Nephron progenitor cell (in vitro differentiated cells): ENCODE data around the gene NDP.

ENCODE experiments used
- DNase-seq: peaks from one replicate; pipeline ENCODE4 v3.0.0; 2021
- H3K27ac Mint-ChIP-seq: 2 replicates; pipeline ENCODE4 v1.8.0; 2021; ENCODE audit warnings: mild to moderate bottlenecking, moderate library complexity, mixed read lengths
- H3K27me3 Mint-ChIP-seq: 2 replicates; pipeline ENCODE4 v1.8.0; 2021; ENCODE audit warnings: mild to moderate bottlenecking, low read depth, mixed read lengths; ENCODE audit not compliant: poor library complexity
- H3K36me3 Mint-ChIP-seq: 2 replicates; pipeline ENCODE4 v1.8.0; 2021; ENCODE audit warnings: low read depth, mixed read lengths
- H3K4me1 Mint-ChIP-seq: 2 replicates; pipeline ENCODE4 v1.8.0; 2021; ENCODE audit warnings: mixed read lengths
- H3K4me3 Mint-ChIP-seq: 2 replicates; pipeline ENCODE4 v1.8.0; 2021; ENCODE audit warnings: mild to moderate bottlenecking, moderate library complexity, mixed read lengths
- H3K9me3 Mint-ChIP-seq: 2 replicates; pipeline ENCODE4 v1.8.0; 2021; ENCODE audit warnings: mild to moderate bottlenecking, moderate library complexity, mixed read lengths
- TF ChIP-seq, protein P1 (sequence below): fragments of 200-600 bp; sonication (generic); IDR thresholded peaks from 2 replicates; pipeline ENCODE4 v1.5.0; 2021; ENCODE audit warnings: antibody characterized with exemption

The NDP gene

GRCh38 chrX:44002567-44002966, 29.4 kb upstream of the NDP start:
- Mint-ChIP-seq H3K36me3 (no peaks in the 10 kb centered on the region), H3K27ac (no peak overlapping the region), H3K27me3 (peaks cover 2% of the 10 kb centered on the region), H3K4me1 (no peaks in the 10 kb centered on the region), H3K9me3 (peaks cover 23% of the 10 kb centered on the region), H3K4me3 (no peak overlapping the region)
- TF ChIP-seq, protein P1, sequence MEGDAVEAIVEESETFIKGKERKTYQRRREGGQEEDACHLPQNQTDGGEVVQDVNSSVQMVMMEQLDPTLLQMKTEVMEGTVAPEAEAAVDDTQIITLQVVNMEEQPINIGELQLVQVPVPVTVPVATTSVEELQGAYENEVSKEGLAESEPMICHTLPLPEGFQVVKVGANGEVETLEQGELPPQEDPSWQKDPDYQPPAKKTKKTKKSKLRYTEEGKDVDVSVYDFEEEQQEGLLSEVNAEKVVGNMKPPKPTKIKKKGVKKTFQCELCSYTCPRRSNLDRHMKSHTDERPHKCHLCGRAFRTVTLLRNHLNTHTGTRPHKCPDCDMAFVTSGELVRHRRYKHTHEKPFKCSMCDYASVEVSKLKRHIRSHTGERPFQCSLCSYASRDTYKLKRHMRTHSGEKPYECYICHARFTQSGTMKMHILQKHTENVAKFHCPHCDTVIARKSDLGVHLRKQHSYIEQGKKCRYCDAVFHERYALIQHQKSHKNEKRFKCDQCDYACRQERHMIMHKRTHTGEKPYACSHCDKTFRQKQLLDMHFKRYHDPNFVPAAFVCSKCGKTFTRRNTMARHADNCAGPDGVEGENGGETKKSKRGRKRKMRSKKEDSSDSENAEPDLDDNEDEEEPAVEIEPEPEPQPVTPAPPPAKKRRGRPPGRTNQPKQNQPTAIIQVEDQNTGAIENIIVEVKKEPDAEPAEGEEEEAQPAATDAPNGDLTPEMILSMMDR: no peak
- no peak for DNase-seq

- H3K4me1 Mint-ChIP-seq: no peaks in the 10 kb centered on the region
- H3K9me3 Mint-ChIP-seq: peaks cover 23% of the 10 kb centered on the region
- H3K4me3 Mint-ChIP-seq: no peak overlapping the region
- H3K27me3 Mint-ChIP-seq: peaks cover 11% of the 10 kb centered on the region
- DNase-seq: no peak
- TF ChIP-seq, protein P1: no peak
- H3K27ac Mint-ChIP-seq: no peak overlapping the region
- H3K36me3 Mint-ChIP-seq: no peaks in the 10 kb centered on the region
Observed at GRCh38 chrX:43998374-43998773, 25.2 kb upstream of the NDP start.

- no peak for DNase-seq
- TF ChIP-seq, protein P1: no peak
- H3K27ac Mint-ChIP-seq: no peak overlapping the region
- no peaks in the 10 kb centered on the region for H3K36me3 Mint-ChIP-seq
- peaks cover 22% of the 10 kb centered on the region for H3K9me3 Mint-ChIP-seq
- H3K27me3 Mint-ChIP-seq: peaks cover 11% of the 10 kb centered on the region
- no peaks in the 10 kb centered on the region for H3K4me1 Mint-ChIP-seq
- H3K4me3 Mint-ChIP-seq: no peak overlapping the region
Observed at GRCh38 chrX:43996491-43996890, 23.3 kb upstream of the NDP start.

- Mint-ChIP-seq H3K4me1 (no peaks in the 10 kb centered on the region), H3K36me3 (no peaks in the 10 kb centered on the region), H3K27me3 (no peaks in the 10 kb centered on the region), H3K9me3 (peaks cover 42% of the 10 kb centered on the region), H3K4me3 (no peak overlapping the region), H3K27ac (no peak overlapping the region)
- DNase-seq: no peak
- TF ChIP-seq, protein P1: no peak
Observed at GRCh38 chrX:43986083-43986482, 12.9 kb upstream of the NDP start.

DNA sequence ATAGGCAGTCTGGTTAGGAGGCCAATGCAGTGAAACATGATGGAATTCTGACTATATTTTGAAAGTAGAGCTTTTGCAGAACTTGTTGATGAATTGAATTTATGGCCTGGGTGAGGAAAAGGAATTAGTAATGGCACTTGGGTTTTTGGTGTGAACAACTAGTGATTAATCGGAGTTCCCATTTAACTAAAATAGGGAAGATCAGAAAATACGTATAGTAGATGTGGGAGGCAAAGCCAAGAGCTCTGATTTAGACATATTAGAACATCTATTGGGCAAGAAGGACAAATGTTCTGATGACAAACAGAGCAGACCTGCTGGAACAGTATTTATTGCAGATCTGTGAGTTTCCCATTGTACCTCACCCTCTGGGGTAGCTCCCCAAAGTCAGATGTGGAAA, 12.3 kb upstream of the NDP start:
- TF ChIP-seq, protein P1: no peak
- no peak overlapping the region for H3K27ac Mint-ChIP-seq
- H3K36me3 Mint-ChIP-seq: no peaks in the 10 kb centered on the region
- no peaks in the 10 kb centered on the region for H3K27me3 Mint-ChIP-seq
- H3K4me3 Mint-ChIP-seq: no peak overlapping the region
- peaks cover 44% of the 10 kb centered on the region for H3K9me3 Mint-ChIP-seq
- H3K4me1 Mint-ChIP-seq: no peaks in the 10 kb centered on the region
- no peak for DNase-seq

GRCh38 chrX:43978226-43978625, 5.0 kb upstream of the NDP start:
- H3K27ac Mint-ChIP-seq: no peak overlapping the region
- TF ChIP-seq, protein P1: no peak
- no peaks in the 10 kb centered on the region for H3K4me1 Mint-ChIP-seq
- no peak for DNase-seq
- H3K27me3 Mint-ChIP-seq: no peaks in the 10 kb centered on the region
- H3K36me3 Mint-ChIP-seq: no peaks in the 10 kb centered on the region
- peaks cover 50% of the 10 kb centered on the region for H3K9me3 Mint-ChIP-seq
- H3K4me3 Mint-ChIP-seq: no peak overlapping the region
